Measurements from ENCODE around the gene HOXA9.

The HOXA9 gene

DNA sequence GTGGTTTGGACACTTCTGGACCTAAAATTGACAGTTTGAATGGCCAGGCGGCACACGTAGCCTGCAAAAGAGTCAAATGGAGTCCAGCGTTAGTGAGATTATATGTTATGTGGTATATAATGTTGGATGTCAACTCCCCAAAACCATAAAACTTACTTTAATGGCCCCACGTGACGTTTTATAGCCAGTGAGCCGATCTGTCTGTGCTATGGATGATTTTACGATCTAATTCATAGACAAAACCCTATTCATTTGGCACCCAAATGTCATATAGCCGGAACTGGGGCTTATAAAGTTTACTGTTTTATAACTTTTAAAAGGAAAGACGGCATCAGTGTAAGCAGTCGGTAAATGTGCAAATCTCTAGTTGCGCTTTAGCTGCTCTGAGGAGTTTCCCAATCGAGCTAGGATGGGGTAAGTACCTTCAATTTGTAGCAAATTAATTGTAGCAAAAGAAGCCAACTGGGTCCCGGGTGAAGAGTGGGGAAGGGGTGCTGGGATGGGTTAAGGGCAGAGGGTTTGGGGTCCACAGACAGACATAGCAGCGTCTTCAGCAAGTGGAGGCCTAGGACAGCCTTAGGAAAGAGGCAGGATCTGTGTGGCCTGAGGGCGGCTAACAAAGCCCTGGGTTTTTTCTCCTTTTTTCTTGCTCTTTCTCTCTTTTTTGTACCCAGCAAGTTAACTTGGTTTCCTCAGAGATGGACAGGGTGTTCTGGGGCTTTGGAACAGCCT, 25.0 kb downstream of the HOXA9 start:
- DNase-seq, result no peak

- DNase-seq, result no peak
Measured at GRCh38 chr7:27139334-27140125, 25.8 kb downstream of the HOXA9 start.

DNA sequence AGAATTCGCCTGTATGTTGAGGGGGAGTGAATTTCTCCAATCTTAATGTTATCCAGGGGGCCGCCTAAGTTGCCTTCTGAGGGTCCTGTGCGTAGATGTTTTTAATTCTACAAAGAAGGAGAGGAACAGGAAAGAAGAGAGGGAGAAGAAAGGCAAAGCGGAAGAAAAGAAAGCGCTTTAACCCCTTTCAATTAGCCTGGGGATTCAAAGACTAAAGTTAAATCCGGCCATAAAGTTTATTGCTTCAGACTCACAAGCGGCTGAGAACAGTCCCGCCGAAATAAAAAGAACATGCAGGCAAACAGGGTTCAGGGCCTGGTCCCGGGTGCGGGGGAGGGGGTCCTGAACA, 26.4 kb downstream of the HOXA9 start:
- DNase-seq, result no peak

GRCh38 chr7:27138472-27138871, 26.9 kb downstream of the HOXA9 start:
- DNase-seq, result no peak

DNA sequence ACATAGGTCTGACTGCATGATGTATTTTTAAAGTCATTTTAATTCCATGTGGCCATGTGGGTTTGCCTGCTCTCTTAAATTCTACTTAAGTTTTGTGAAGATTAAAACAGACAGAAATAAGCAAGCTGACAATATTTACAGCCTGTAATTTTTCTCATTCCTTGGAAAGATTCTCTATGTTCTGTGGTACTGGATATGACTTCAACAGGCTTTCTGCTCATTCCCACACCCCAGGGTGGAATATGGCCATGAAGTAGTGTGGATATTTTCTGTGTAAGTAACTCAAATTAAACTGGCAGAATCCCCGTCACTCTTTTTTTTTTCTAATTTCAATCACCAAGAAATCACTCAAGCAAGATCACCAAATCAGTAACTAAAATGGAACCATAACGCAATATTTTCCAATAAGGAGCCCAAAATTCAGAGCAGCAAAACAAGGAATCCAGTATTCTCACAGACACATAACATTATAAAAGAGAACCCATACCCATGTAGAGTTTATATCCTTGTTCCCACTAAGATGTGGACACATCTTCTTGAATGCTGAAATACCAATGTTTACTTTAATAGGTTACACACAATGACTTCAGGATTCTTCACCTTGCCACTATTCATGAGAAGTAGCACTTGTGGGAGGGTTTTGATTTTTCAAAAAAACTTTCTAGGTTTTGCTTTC, 27.6 kb downstream of the HOXA9 start:
- no peak for DNase-seq

DNA sequence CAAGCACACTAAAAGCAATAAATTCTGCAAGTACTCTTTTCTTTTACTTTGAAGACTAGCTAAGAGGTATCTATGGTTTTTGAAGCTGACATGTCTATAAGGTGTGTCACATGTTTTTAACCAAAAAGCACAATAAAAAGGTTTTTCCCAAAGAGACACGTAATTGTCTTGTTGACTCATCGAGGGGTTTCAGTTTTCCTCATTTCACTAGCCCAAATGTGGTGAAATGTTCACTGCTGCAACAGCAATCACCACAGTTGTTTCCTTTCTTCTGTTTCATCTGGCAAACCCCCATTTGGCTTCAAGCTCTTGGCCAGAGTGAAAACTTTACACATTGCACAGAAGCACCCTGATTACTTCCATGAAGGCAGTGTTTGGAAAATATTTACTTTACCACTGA, 30.9 kb downstream of the HOXA9 start:
- DNase-seq, result no peak

GRCh38 chr7:27133409-27134231, 31.7 kb downstream of the HOXA9 start:
- no peak for DNase-seq

DNA sequence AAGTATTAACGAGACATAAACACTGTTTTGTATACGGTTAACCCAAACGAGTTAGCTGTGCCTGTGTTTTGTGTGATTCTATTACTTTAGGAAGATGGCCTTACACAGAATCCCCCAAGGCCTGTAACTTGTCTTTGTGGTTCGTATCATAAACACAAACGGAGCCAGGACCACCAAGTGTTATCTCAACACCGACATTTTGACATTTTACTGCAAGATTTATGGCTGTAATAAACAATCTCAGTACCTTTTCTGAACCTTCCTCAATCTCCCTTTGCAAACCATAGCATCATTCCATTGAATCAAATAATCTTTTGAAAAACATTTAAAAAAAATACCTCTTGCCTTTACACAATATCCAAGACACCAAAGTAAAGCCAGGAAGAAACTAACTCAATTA, 32.4 kb downstream of the HOXA9 start:
- DNase-seq, result no peak

GRCh38 chr7:27132214-27132613, 33.1 kb downstream of the HOXA9 start:
- DNase-seq, result no peak

DNA sequence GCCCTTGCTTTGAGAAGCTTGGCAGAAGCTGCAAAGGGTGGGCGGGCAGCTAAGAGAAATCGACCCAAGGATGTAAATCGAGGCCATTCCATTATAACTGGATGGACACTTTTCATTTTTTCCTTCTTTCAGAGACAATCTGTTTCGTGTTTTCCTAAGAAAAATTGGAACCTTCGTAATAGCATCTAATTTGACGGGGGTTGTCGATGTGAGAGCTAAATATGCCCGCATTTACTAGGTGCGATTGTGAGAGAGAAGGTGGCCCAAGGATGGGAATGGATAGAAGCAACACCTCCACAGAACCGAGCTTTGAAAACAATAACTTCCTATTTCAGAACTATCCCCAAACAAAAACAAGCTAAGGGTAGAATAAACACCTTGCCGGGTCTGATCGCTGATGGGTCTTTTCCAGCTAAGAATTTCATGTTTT, 33.9 kb downstream of the HOXA9 start:
- DNase-seq, result no peak

DNA sequence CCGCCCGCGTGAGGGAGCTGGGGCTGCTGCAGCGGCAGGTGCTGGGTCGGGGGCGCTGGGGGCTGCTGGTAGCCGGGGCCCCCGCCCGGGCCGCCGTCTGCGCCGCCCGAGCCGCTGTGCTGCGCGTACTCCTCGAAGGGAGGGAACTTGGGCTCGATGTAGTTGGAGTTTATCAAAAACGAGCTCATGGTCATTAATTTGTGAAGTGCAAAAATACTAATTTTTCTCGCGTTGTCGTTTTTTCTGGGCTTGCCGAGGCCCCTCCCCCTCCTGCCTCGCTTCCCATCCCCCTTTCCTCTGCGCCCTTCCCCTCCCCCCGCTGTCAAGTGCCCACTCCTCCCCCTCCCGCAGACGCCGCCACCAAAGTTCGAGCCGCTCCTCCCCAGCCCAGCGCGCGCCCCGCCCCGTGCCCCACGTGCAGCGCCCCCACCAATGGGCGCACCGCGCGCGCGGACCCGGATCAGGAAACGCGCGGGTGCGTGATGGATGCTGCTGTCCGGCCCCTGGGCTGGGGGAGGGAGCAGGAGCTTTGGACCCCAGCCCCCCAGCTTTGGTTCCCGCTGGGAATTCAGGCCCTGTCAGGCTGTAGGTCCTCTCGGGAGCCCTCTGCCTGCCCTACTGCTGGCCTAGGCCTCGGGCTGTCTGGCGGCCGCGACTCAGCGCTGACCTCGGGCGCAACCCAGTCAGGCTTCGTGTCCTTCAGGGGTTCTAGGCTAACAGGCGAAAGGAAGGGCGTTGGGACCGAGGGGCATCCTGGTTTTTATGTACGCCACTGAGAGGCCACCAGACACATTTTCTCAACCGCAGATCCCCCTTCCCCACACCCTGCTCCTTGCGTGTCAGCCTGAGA, 34.6 kb downstream of the HOXA9 start, which contains the start of gene HOXA4:
TSS of gene HOXA4 (minus strand) at position 218 of the 850 bp plus-strand sequence. CDS start at position 194, 24 bp downstream.
- peak; percentile 49 for DNase-seq

DNA sequence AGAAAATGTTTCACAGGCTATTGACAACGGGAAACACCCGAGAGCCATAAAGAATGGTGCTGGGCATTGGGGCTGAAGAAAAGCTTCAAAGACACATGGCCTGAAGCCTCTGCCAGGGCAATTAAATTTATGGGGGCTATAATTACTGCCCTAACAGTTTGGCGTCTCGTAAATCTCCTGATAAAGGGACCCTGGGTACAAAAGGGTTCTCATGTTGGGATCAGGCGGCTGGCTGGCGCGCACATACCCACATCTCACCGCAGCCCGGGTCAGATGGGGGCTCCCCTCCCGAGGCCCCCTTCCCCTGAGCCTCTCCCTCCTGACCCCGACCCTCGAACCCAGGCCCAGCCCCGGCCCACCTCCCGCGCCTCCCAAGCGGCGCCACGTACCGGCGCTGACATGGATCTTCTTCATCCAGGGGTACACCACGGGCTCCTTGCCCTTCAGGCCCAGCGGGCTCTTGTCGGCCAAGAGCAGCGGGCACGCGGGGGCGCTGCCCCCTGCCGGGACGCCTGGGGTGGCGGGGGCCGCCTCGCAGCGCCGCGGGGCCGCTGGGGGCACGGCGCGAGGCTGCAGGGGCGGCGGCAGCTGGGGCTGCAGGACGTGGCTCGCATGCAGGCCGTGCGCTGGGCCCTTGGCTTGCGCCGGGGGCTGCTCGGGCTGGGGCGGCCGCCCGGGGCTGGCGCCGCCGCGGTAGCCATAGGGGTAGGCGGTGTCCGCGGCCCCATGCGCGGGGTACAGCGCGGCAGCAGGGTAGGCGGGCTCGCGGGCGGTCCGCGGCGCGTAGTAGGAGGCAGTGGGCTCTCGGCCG, 35.4 kb downstream of the HOXA9 start:
- DNase-seq, result no peak

- no peak for DNase-seq
Measured at GRCh38 chr7:27128776-27129728, 36.3 kb downstream of the HOXA9 start.

GRCh38 chr7:27128034-27128433, 37.3 kb downstream of the HOXA9 start:
- DNase-seq, result no peak

- no peak for DNase-seq
Measured at GRCh38 chr7:27126596-27127327, 38.6 kb downstream of the HOXA9 start.

DNA sequence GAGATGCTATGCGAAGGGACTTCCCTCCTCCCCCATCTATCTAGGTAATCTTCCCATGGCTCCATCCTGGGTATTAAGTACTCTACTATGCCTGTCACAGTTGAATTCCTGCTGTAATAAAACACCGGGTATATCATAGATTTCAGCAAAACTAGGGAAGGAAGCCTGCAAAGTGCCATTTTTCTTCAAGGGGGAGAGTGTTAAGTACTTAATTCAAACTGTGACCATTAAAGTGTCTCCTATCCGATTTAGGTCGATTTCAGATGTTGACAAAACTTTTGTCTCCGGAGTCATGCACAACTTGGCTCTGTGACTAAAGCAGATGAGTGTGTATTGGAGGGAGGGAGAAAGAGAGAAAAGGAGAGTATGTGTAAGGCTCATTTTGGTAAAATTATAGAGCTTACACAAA, 39.3 kb downstream of the HOXA9 start:
- no peak for DNase-seq

GRCh38 chr7:27124902-27125689, 40.2 kb downstream of the HOXA9 start:
- DNase-seq, result no peak

Data from activated T-cell treated with anti-CD3 and anti-CD28 coated beads for 4 hours (primary cell).